Measurements from ENCODE around the gene CDH23. TPM values are rescaled to one million over a fixed set of nuclear protein-coding genes. Genes with fewer than 3 reads are reported as not detected.

The CDH23 gene
- total and polyA plus RNA-seq, 12 donors = 1.7 to 20.2 (median 7.8) TPM

DNA sequence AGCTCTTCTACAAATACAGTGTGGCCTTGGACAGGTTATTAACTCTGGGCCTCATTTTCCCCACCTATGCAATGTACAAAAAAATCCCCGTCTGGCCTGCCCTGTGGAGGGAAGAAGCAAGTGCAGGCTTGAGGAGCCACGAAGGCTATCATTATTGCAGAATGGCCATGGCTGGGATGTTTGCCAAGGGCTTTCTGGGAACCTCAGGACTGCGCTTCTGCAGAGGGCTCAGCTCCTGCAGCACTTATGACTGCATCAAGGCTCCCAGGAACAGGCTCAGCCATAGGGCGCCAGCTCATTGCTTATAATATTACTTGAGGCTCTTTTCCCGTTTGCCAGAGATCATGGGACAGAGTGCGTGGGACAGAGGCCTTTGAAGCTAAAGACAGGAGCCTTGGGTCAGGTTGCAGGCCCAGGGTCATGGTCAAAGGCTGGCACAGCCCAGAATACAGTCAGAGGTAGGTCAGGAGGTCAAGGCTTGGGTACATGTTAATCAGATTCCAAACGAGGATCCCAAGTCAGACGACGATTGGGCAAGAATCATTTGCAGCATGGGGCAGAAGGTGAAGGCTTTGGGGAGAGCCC, 343.4 kb downstream of the CDH23 start:
- Histone ChIP-seq H3K27ac (peak overlapping the region in 2 of 5 donors; percentile 26 to 41), H3K9me3 (replicated peaks in 1 of 3) (no peaks in the 10 kb centered on the region), H3K36me3 (replicated peaks in 1 of 2) (no peaks in the 10 kb centered on the region), H3K27me3 (no peaks in the 10 kb centered on the region), H3K4me1 (replicated peaks in 1 of 2) (peaks cover 3 to 15% of the 10 kb centered on the region in 2 donors), H3K4me3 (no peak overlapping the region)
- intact Hi-C loops (cut with DNase I) = no loop called here
- no peak for TF ChIP-seq POLR2A (IDR thresholded peaks at IDR 0.05)
- TF ChIP-seq, protein P1, sequence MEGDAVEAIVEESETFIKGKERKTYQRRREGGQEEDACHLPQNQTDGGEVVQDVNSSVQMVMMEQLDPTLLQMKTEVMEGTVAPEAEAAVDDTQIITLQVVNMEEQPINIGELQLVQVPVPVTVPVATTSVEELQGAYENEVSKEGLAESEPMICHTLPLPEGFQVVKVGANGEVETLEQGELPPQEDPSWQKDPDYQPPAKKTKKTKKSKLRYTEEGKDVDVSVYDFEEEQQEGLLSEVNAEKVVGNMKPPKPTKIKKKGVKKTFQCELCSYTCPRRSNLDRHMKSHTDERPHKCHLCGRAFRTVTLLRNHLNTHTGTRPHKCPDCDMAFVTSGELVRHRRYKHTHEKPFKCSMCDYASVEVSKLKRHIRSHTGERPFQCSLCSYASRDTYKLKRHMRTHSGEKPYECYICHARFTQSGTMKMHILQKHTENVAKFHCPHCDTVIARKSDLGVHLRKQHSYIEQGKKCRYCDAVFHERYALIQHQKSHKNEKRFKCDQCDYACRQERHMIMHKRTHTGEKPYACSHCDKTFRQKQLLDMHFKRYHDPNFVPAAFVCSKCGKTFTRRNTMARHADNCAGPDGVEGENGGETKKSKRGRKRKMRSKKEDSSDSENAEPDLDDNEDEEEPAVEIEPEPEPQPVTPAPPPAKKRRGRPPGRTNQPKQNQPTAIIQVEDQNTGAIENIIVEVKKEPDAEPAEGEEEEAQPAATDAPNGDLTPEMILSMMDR (IDR thresholded peaks at IDR 0.05) = peak in 5 of 6 experiments; percentile 25 to 45 (median 33)
- peak in 6 of 7 donors; percentile 84 to 92 (median 86) for DNase-seq
- 28 to 42% (median 36%) methylated on average over 9 of the region's 9 CpGs for WGBS, 4 donors

- H3K27me3 ChIP-seq = no peaks in the 10 kb centered on the region
- H3K27ac ChIP-seq = no peak overlapping the region
- no peak for DNase-seq
- H3K36me3 ChIP-seq (replicated peaks in 1 of 2) = no peaks in the 10 kb centered on the region
- no peaks in the 10 kb centered on the region for H3K9me3 ChIP-seq (replicated peaks in 1 of 3)
- H3K4me3 ChIP-seq = no peak overlapping the region
- WGBS, 4 donors = 60 to 82% (median 72%) methylated on average over 4 of the region's 4 CpGs
- intact Hi-C loops (cut with DNase I) = no loop called here
- peaks cover 3 to 17% of the 10 kb centered on the region in 2 donors for H3K4me1 ChIP-seq (replicated peaks in 1 of 2)
- TF ChIP-seq, protein P1 (IDR thresholded peaks at IDR 0.05) = no peak
- TF ChIP-seq POLR2A (IDR thresholded peaks at IDR 0.05) = no peak
These were observed 344.3 kb downstream of the CDH23 start for GRCh38 chr10:71741029-71741428.

GRCh38 chr10:71741671-71742070, 345.0 kb downstream of the CDH23 start:
- intact Hi-C loops (cut with DNase I) = no loop called here
- H3K4me3 ChIP-seq = no peak overlapping the region
- no peaks in the 10 kb centered on the region for H3K9me3 ChIP-seq (replicated peaks in 1 of 3)
- TF ChIP-seq, protein P1 (IDR thresholded peaks at IDR 0.05) = no peak
- H3K36me3 ChIP-seq (replicated peaks in 1 of 2) = no peaks in the 10 kb centered on the region
- H3K4me1 ChIP-seq (replicated peaks in 1 of 2) = peaks cover 10 to 24% of the 10 kb centered on the region in 2 donors
- no peaks in the 10 kb centered on the region for H3K27me3 ChIP-seq
- WGBS, 4 donors = 94 to 100% (median 96%) methylated on average over 1 to 20 of the region's 20 CpGs
- DNase-seq = no peak
- no peak overlapping the region for H3K27ac ChIP-seq

- Histone ChIP-seq H3K27me3 (no peaks in the 10 kb centered on the region), H3K36me3 (replicated peaks in 1 of 2) (no peaks in the 10 kb centered on the region), H3K9me3 (replicated peaks in 1 of 3) (no peaks in the 10 kb centered on the region), H3K4me1 (replicated peaks in 1 of 2) (peaks cover 18 to 31% of the 10 kb centered on the region in 2 donors), H3K27ac (no peak overlapping the region), H3K4me3 (no peak overlapping the region)
- TF ChIP-seq, protein P1 (IDR thresholded peaks at IDR 0.05) = no peak
- no peak for TF ChIP-seq POLR2A (IDR thresholded peaks at IDR 0.05)
- intact Hi-C loops (cut with DNase I) = no loop called here
- no peak for DNase-seq
- 83 to 97% (median 86%) methylated on average over 8 to 10 of the region's 10 CpGs for WGBS, 4 donors
These were observed 345.8 kb downstream of the CDH23 start for GRCh38 chr10:71742301-71743088.

Measured in adrenal gland (tissue), 12 donors.